GM12892 (cell line): ENCODE measurements around the gene FGD4.

ENCODE experiments used
- POLR2A ChIP-seq: IDR thresholded peaks from 2 replicates; pipeline ENCODE4 v1.6.1; 2011; ENCODE audit warnings: low read depth, low read length, control low read depth
- POLR2AphosphoS5 ChIP-seq: IDR thresholded peaks from 2 replicates; pipeline ENCODE4 v1.6.1; 2011; ENCODE audit warnings: low read depth, low read length, control low read depth

- TF ChIP-seq POLR2A = no peak
- no peak for TF ChIP-seq POLR2AphosphoS5
Measured at GRCh38 chr12:32382226-32382625, 17.1 kb upstream of the FGD4 start.
